Measurements from ENCODE around the gene PCCA. TPM values are rescaled to one million over a fixed set of nuclear protein-coding genes. Genes with fewer than 3 reads are reported as not detected.

Gene PCCA
- polyA plus RNA-seq, 1 experiment, result 3.0 TPM

GRCh38 chr13:100339411-100339940, 250.6 kb downstream of the PCCA start:
- TF ChIP-seq CTCF (IDR thresholded peaks at IDR 0.05; ENCODE audit: insufficient read depth, low read depth, low read length), result no peak
- CTCF ChIA-PET, result no interaction called here
- H3K36me3 ChIP-seq (ENCODE audit: control insufficient read depth, insufficient read depth, low read length), result peaks cover 1% of the 10 kb centered on the region
- POLR2A ChIA-PET, result no interaction called here
- no peak overlapping the region for H3K4me3 ChIP-seq (ENCODE audit: low read depth, low read length)
- DNase-seq (ENCODE audit: low read depth), result no peak
- H3K27me3 ChIP-seq (ENCODE audit: control insufficient read depth, insufficient read depth, low read length), result no peaks in the 10 kb centered on the region

DNA sequence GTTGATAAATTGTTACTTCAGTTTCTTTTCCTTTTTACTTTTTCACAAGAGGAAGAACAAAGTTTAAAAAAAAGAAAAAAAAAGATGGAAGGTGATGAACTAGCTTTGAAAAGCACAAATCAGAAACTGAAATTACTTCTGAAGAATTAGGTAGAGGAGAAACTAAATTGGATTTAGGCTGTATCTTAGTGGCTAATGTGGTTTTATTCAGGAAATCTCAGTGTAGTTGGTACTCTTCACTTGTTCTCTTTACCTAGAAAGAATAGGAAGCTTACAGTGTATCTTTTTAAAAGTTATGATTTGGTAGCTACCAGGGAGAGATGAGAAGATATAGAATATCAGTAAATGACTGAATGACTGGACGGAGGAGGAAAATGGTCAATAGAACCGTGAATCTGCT, 252.0 kb downstream of the PCCA start:
- CTCF ChIA-PET, result no interaction called here
- no peak for DNase-seq (ENCODE audit: low read depth)
- no peak overlapping the region for H3K4me3 ChIP-seq (ENCODE audit: low read depth, low read length)
- POLR2A ChIA-PET, result no interaction called here
- TF ChIP-seq CTCF (IDR thresholded peaks at IDR 0.05; ENCODE audit: insufficient read depth, low read depth, low read length), result no peak
- peaks cover 2% of the 10 kb centered on the region for H3K36me3 ChIP-seq (ENCODE audit: control insufficient read depth, insufficient read depth, low read length)
- H3K27me3 ChIP-seq (ENCODE audit: control insufficient read depth, insufficient read depth, low read length), result no peaks in the 10 kb centered on the region

DNA sequence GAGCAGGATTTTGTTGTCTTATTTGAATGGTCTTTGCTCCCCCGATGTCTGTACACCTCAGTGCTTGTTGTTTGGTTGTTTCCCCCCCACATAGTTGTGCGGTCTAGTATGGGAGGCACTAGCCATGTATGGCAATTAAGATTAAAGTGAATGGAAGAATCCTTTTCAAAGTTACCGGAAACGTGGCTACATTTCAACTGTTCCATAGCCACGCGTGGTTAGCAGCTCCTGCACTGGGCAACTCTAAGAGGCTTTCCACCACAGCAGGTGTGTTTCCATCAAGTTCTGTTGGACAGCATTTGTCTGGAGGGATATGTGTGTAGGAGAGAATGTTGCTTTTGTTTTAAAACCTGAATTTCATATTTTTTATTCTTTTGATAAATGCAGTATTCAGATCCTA, 252.4 kb downstream of the PCCA start:
- Histone ChIP-seq H3K27me3 (ENCODE audit: control insufficient read depth, insufficient read depth, low read length) (no peaks in the 10 kb centered on the region), H3K36me3 (ENCODE audit: control insufficient read depth, insufficient read depth, low read length) (peaks cover 2% of the 10 kb centered on the region), H3K4me3 (ENCODE audit: low read depth, low read length) (no peak overlapping the region)
- no peak for DNase-seq (ENCODE audit: low read depth)
- POLR2A ChIA-PET, result no interaction called here
- TF ChIP-seq CTCF (IDR thresholded peaks at IDR 0.05; ENCODE audit: insufficient read depth, low read depth, low read length), result no peak
- CTCF ChIA-PET, result no interaction called here

DNA sequence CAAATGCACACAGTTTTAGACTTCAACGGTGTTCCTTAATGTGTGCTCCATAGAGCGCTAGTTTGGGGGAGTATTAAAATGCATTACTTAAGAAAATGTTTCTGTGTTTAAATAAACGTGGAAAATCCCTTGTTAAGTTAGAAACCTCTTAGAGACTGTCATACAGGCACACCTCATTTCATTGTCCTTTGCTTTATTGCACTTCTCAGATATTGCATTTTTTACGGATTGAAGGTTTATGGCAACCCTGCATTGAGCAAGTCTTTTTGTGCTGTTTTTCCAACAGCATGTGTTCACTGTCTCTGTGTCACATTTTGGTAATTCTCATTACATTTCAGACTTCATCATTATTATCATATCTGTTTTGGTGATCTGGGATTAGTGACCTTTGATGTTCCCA, 255.7 kb downstream of the PCCA start:
- POLR2A ChIA-PET, result no interaction called here
- Histone ChIP-seq H3K27me3 (ENCODE audit: control insufficient read depth, insufficient read depth, low read length) (no peaks in the 10 kb centered on the region), H3K36me3 (ENCODE audit: control insufficient read depth, insufficient read depth, low read length) (peaks cover 2% of the 10 kb centered on the region), H3K4me3 (ENCODE audit: low read depth, low read length) (no peak overlapping the region)
- CTCF ChIA-PET, result no interaction called here
- no peak for TF ChIP-seq CTCF (IDR thresholded peaks at IDR 0.05; ENCODE audit: insufficient read depth, low read depth, low read length)
- DNase-seq (ENCODE audit: low read depth), result no peak

DNA sequence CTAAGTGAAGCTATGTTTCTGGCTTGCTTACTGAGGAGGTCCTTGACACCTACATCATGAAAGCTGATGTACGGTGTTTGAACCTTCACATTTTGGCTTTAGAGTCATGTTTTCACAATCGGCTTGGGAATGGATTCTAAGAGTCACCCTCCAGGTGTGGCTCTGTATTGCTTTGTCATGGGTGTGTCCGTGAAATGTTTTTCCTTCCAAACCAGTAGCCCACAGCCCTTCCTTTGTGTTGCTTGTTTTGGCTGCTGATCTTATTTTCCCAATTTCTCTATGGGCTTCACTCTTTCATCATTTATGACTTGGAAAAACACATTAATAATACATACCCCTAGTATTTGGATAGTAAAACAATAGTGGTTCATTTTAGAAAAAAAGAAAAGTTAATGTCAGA, 259.1 kb downstream of the PCCA start:
- DNase-seq (ENCODE audit: low read depth), result no peak
- no peak overlapping the region for H3K4me3 ChIP-seq (ENCODE audit: low read depth, low read length)
- H3K36me3 ChIP-seq (ENCODE audit: control insufficient read depth, insufficient read depth, low read length), result 0 out of 2 replicates have a peak, but pooled peaks cover 1% of the 10 kb centered on the region
- no peak for TF ChIP-seq CTCF (IDR thresholded peaks at IDR 0.05; ENCODE audit: insufficient read depth, low read depth, low read length)
- H3K27me3 ChIP-seq (ENCODE audit: control insufficient read depth, insufficient read depth, low read length), result no peaks in the 10 kb centered on the region
- CTCF ChIA-PET, result interaction anchor here (0.6 kb wide), 1 partner anchor 213 kb away, joined by 3 read pairs; no protein-coding TSS in a partner anchor
- POLR2A ChIA-PET, result no interaction called here
